ENCODE results near the gene PEX16.

Gene PEX16

DNA sequence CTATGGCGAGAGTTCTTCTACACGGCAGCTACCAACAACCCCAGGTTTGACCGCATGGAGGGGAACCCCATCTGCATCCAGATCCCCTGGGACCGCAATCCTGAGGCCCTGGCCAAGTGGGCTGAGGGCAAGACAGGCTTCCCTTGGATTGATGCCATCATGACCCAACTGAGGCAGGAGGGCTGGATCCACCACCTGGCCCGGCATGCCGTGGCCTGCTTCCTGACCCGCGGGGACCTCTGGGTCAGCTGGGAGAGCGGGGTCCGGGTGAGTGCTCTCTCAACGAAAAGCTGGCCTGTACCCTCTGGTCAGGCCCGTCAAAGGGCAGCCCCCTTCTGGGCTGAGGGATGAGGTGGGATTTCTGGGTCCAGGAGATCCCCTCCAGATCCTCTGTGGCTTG, 48.1 kb downstream of the PEX16 start:
- TF ChIP-seq, protein P1, sequence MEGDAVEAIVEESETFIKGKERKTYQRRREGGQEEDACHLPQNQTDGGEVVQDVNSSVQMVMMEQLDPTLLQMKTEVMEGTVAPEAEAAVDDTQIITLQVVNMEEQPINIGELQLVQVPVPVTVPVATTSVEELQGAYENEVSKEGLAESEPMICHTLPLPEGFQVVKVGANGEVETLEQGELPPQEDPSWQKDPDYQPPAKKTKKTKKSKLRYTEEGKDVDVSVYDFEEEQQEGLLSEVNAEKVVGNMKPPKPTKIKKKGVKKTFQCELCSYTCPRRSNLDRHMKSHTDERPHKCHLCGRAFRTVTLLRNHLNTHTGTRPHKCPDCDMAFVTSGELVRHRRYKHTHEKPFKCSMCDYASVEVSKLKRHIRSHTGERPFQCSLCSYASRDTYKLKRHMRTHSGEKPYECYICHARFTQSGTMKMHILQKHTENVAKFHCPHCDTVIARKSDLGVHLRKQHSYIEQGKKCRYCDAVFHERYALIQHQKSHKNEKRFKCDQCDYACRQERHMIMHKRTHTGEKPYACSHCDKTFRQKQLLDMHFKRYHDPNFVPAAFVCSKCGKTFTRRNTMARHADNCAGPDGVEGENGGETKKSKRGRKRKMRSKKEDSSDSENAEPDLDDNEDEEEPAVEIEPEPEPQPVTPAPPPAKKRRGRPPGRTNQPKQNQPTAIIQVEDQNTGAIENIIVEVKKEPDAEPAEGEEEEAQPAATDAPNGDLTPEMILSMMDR (IDR thresholded peaks at IDR 0.05): no peak
- no peak overlapping the region for H3K27ac ChIP-seq

DNA sequence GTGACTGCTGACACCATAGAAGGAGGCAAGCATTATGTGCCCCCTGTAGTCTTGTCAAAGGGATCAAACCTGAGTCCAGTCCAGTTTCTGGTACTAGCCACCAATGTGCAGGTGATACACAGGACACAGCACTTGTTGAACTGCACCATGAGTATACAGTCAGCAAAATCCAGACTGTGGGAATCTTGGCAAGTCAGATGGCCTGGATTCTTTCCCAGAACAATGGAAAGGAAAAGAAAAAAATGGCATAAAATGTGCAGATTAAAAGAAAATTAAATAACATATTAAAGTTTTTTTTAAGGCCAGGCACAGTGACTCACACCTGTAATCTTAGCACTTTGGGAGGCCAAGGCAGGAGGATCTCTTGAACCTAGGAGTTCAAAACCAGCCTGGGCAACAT, 53.6 kb downstream of the PEX16 start:
- TF ChIP-seq ZFX (IDR thresholded peaks at IDR 0.05; ENCODE audit: borderline replicate concordance): no peak
- TF ChIP-seq, protein P1 (IDR thresholded peaks at IDR 0.05): no peak
- no peak overlapping the region for H3K27ac ChIP-seq

DNA sequence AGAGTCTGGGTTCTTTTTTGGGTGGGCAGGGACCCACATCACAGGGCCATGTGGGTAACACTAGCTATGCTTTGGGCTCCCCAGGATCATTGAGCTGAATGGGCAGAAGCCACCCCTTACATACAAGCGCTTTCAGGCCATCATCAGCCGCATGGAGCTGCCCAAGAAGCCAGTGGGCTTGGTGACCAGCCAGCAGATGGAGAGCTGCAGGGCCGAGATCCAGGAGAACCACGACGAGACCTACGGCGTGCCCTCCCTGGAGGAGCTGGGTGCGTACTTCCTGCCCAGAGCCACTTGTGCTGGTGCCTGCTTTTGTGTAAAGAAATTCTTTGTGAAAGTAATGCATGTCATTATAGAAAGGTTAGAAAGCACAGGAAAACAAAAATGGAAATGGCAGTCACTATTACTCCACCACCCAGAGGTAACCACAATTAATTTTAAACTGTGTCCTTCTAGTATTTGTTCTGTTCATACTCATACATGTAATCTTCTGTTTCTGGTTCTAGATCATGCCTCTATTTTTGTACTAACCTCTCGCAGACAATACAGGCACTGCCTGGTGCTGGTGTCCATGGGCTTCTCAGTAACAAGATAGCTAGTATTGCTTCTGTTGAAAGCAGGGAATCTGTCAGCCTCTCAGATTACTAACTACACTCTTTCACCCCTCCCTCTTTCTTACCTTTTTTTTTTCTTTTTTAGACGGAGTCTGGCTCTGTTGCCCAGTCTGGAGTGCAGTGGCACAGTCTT, 56.7 kb downstream of the PEX16 start:
- TF ChIP-seq, protein P1 (IDR thresholded peaks at IDR 0.05): no peak
- no peak for TF ChIP-seq ZFX (IDR thresholded peaks at IDR 0.05; ENCODE audit: borderline replicate concordance)
- H3K27ac ChIP-seq: no peak overlapping the region

DNA sequence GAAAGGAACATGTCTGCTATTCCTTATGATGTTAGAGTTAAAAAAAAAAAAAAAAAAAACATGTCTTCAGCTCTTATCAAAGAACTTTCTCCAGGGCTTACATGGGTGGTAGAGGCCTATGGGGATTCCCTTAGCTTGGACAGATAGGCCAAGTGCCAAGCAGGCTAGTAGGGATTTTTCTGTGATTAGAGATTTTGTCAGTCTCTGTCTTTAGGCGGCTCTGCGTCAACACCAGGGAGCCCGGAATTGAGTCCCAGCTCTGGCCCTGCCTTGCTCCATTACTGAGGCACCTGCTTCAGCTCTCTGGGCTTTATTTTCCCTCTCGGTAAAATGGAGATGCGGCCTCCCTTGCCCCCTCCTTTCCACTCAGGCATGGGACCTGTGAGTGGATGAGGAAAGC, 57.3 kb downstream of the PEX16 start:
- peak overlapping the region; percentile 54 for H3K27ac ChIP-seq
- TF ChIP-seq ZFX (IDR thresholded peaks at IDR 0.05; ENCODE audit: borderline replicate concordance): no peak
- TF ChIP-seq, protein P1 (IDR thresholded peaks at IDR 0.05): no peak

Data from 22Rv1 (cell line).